ENCODE results near the gene NDUFV1.
"Not testable (repeated sequence)": the region's sequence is repeated elsewhere in the genome, so short reads cannot be mapped to it uniquely, and the experiment has no call there.

The NDUFV1 gene

GRCh38 chr11:67614730-67615714 lies 8.3 kb downstream of the NDUFV1 start:
- no peak overlapping the region for H3K4me3 ChIP-seq (ENCODE audit: low read depth, low read length)

GRCh38 chr11:67615728-67616430 lies 9.1 kb downstream of the NDUFV1 start:
- no peak overlapping the region for H3K4me3 ChIP-seq (ENCODE audit: low read depth, low read length)
- TF ChIP-seq CTCF (IDR thresholded peaks at IDR 0.05; ENCODE audit: low read depth, low read length): no peak

More at GRCh38 chr11:67614730-67615714, 8.3 kb downstream of the NDUFV1 start:
- TF ChIP-seq CTCF (IDR thresholded peaks at IDR 0.05; ENCODE audit: low read depth, low read length): 0 out of 2 replicates have a peak, but pooled peaks have one; percentile 8

GRCh38 chr11:67616431-67617242 lies 9.9 kb downstream of the NDUFV1 start:
- H3K4me3 ChIP-seq (ENCODE audit: low read depth, low read length): no peak overlapping the region
- no peak for TF ChIP-seq CTCF (IDR thresholded peaks at IDR 0.05; ENCODE audit: low read depth, low read length)

- no peak for TF ChIP-seq CTCF (IDR thresholded peaks at IDR 0.05; ENCODE audit: low read depth, low read length)
- H3K4me3 ChIP-seq (ENCODE audit: low read depth, low read length): no peak overlapping the region
Measured at GRCh38 chr11:67617243-67617953, 10.7 kb downstream of the NDUFV1 start.

GRCh38 chr11:67618901-67619659 lies 12.3 kb downstream of the NDUFV1 start:
- H3K4me3 ChIP-seq (ENCODE audit: low read depth, low read length): not testable (repeated sequence)

- not testable (repeated sequence) for H3K4me3 ChIP-seq (ENCODE audit: low read depth, low read length)
Measured at GRCh38 chr11:67619683-67620618, 13.2 kb downstream of the NDUFV1 start.

- H3K4me3 ChIP-seq (ENCODE audit: low read depth, low read length): not testable (repeated sequence)
Measured at GRCh38 chr11:67620621-67621020, 13.9 kb downstream of the NDUFV1 start.

GRCh38 chr11:67621928-67622327 lies 15.2 kb downstream of the NDUFV1 start:
- H3K4me3 ChIP-seq (ENCODE audit: low read depth, low read length): not testable (repeated sequence)

GRCh38 chr11:67622905-67623304 lies 16.2 kb downstream of the NDUFV1 start:
- H3K4me3 ChIP-seq (ENCODE audit: low read depth, low read length): not testable (repeated sequence)

- not testable (repeated sequence) for H3K4me3 ChIP-seq (ENCODE audit: low read depth, low read length)
Measured at GRCh38 chr11:67623795-67624194, 17.1 kb downstream of the NDUFV1 start.

GRCh38 chr11:67626131-67626833 lies 19.5 kb downstream of the NDUFV1 start:
- H3K4me3 ChIP-seq (ENCODE audit: low read depth, low read length): not testable (repeated sequence)
